Small intestine (tissue), 7 donors: ENCODE results near the gene NUDT9. TPM values are rescaled to one million over a fixed set of nuclear protein-coding genes. Genes with fewer than 3 reads are reported as not detected.
A peak's percentile ranks its signal among the peaks of the same experiment; 100 is the strongest.

Experiments
- DNase-seq, 2 donors: peaks; one replicate each; pipeline versions ENCODE4 v3.0.0 to v3.0.0-alpha.2; 2013
- FAIRE-seq: peaks from 2 replicates; lab custom pipeline; 2012; peaks lifted over from hg19 to GRCh38; lab: Jason Lieb, UNC
- H3K27ac ChIP-seq, 3 donors: one replicate each; pipeline ENCODE4 v1.5.1; 2013; ENCODE audit warnings: low read length in 2 of 3, mild to moderate bottlenecking in 2 of 3, control low read depth in 1 of 3, inconsistent platforms in 1 of 3, low read depth in 1 of 3, moderate library complexity in 1 of 3
- H3K27me3 ChIP-seq, 3 donors: one replicate each; pipeline ENCODE4 v1.6.1; 2013; ENCODE audit warnings: low read length in 3 of 3, inconsistent platforms in 1 of 3; ENCODE audit not compliant: control insufficient read depth in 3 of 3, insufficient read depth in 3 of 3
- H3K36me3 ChIP-seq, 3 donors: one replicate each; pipeline ENCODE4 v1.6.1; 2013; ENCODE audit warnings: low read length in 3 of 3, inconsistent platforms in 1 of 3, low read depth in 1 of 3, mild to moderate bottlenecking in 1 of 3, moderate library complexity in 1 of 3; ENCODE audit not compliant: control insufficient read depth in 3 of 3, insufficient read depth in 2 of 3
- H3K4me1 ChIP-seq, 3 donors: one replicate each; pipeline ENCODE4 v1.6.1; 2013; ENCODE audit warnings: low read length in 2 of 3, inconsistent platforms in 1 of 3, low read depth in 1 of 3, mild to moderate bottlenecking in 1 of 3, moderate library complexity in 1 of 3; ENCODE audit not compliant: control insufficient read depth in 3 of 3, insufficient read depth in 2 of 3
- H3K4me3 ChIP-seq, 3 donors: one replicate each; pipeline ENCODE4 v1.5.1; 2013; ENCODE audit warnings: low read length in 3 of 3, control low read depth in 1 of 3, inconsistent platforms in 1 of 3, low read depth in 1 of 3, mild to moderate bottlenecking in 1 of 3, moderate library complexity in 1 of 3
- H3K9me3 ChIP-seq, 2 donors: one replicate each; pipeline ENCODE4 v1.6.1; 2013; ENCODE audit warnings: low read depth in 1 of 2, low read length in 1 of 2; ENCODE audit not compliant: control insufficient read depth in 2 of 2, insufficient read depth in 1 of 2
- WGBS, 3 donors: extraction: QIAGEN DNeasy Blood & Tissue Kit; methylation state at CpG; one replicate each; pipeline ENCODE4 v1.1.7; 2013; 5-methylcytosine and 5-hydroxymethylcytosine counted together
- polyA plus RNA-seq, 4 donors: library from polyadenylated mRNA; stranded (reverse) in 3 of 4; unstranded in 1 of 4; fragments of 200-250 nt in 3 of 4; fragments of 120-200 nt in 1 of 4; gene quantifications; one replicate each; pipeline versions ENCODE4 v1.2.1 to v1.2.3, GENCODE V29; 2013
- donor health status: healthy with polysubstance abuse.
- donor health status: control.
- donor health status: control.
- donor health status: Bipolar disorder and iron deficiency.
- donor health status: healthy.

The NUDT9 gene
- polyA plus RNA-seq, 4 donors = 62.7 to 89.0 (median 71.3) TPM

DNA sequence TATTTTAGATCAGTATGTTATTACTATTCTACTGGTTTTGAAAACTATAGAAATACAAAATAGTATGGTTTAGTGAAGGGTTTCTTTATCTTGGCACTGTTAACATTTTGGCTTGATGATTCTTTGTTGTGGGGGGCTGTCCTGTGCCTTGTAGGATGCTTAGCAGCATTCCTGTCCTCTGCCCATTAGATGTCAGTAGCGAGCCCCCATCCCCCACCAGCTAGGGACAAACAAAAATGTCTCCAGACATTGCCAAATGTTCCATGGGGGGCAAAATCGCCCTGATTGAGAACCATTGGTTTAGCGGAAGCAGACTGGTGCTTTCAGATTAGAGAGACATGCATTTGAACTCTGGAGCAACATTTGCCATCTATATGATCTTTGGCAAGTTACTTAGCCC, 83.5 kb downstream of the NUDT9 start:
- no peaks in the 10 kb centered on the region for H3K27me3 ChIP-seq
- H3K4me3 ChIP-seq = no peak overlapping the region
- FAIRE-seq (no peak), DNase-seq (no peak)
- 67 to 80% (median 72%) methylated on average over 3 of the region's 3 CpGs for WGBS, 3 donors
- peaks cover 0 to 3% (median 0%) of the 10 kb centered on the region in 3 donors for H3K36me3 ChIP-seq
- H3K4me1 ChIP-seq = no peaks in the 10 kb centered on the region
- H3K27ac ChIP-seq = no peak overlapping the region
- H3K9me3 ChIP-seq = no peaks in the 10 kb centered on the region

DNA sequence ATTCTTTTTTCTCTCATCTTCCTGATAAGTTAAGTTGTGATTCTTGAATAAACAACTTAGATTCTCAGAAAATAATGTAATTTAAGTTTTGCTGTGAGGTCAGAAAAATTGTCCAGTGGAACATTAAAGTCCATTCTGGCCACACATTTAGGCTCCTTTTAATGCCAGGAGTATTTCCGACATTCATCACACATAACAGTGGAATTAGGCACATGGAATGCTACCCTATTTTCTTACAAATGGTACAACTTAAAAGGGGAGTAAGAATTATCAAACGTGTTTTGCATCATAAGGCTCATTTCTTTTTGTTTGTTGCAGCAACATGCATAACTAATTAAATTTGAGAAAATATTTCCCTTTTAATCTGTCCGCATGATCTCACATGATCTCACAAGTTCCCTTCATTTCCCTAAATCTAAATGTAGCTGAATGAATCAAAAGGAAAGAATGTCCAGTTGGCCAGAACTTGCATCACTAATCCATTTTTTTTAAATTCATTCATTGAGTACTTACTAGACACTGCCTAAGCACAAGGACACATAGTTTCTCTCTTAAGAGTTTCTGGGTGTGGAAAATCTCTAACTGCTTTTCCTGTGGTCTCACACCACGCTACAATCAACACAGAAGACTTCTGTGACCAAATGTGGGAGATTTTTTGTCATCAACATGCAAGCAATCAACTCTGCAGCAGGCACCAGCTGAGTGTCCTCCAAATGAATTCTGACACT, 84.8 kb downstream of the NUDT9 start:
- Histone ChIP-seq H3K27me3 (no peaks in the 10 kb centered on the region), H3K27ac (peak overlapping the region in 1 of 3 donors; percentile 35), H3K36me3 (peaks cover 0 to 3% (median 0%) of the 10 kb centered on the region in 3 donors), H3K9me3 (no peaks in the 10 kb centered on the region), H3K4me1 (no peaks in the 10 kb centered on the region), H3K4me3 (no peak overlapping the region)
- no peak for DNase-seq
- 59 to 77% (median 67%) methylated on average over 4 of the region's 4 CpGs for WGBS, 3 donors
- FAIRE-seq = no peak

Other genes starting within 250 kb of the NUDT9 start
- gene KLHL8, start 202.0 kb upstream of the NUDT9 start, polyA plus RNA-seq = 10 to 100 TPM in 1 of 4 donors, 1 to 10 TPM in 3; 5.4 to 19.5 (median 7.1) TPM
- under 1 TPM; 0.13 to 0.67 (median 0.43) TPM for gene HSD17B13, start 99.7 kb upstream of the NUDT9 start, polyA plus RNA-seq
- gene HSD17B11, start 31.4 kb upstream of the NUDT9 start, polyA plus RNA-seq = 100 to 1,000 TPM; 196 to 420 (median 281) TPM
- 100 to 1,000 TPM in 1 of 4 donors, 10 to 100 TPM in 2, 1 to 10 TPM in 1; 5.1 to 354 (median 40.4) TPM for gene SPARCL1, start 106.8 kb downstream of the NUDT9 start, polyA plus RNA-seq
- gene DSPP, start 186.0 kb downstream of the NUDT9 start, polyA plus RNA-seq = not detected
- gene DMP1, start 227.7 kb downstream of the NUDT9 start, polyA plus RNA-seq = not detected